Body of pancreas (tissue), 4 donors: ENCODE results near the gene MVP.

Experiments used
- POLR2A ChIP-seq, 3 donors: fragments of 450-650 bp; IDR thresholded peaks; one replicate each; pipeline ENCODE4 v1.6.1; 2016; ENCODE audit warnings: antibody characterized with exemption in 3 of 3, mild to moderate bottlenecking in 2 of 3
- TF ChIP-seq, protein P1 (sequence below), 7 experiments: fragments of 450-650 bp in 4 of 7; fragments of 200-600 bp in 3 of 7; sonication (generic) in 3 of 7; IDR thresholded peaks; one replicate each; pipeline ENCODE4 v1.5.1; 2016 to 2019; ENCODE audit warnings: antibody characterized with exemption in 7 of 7

DNA sequence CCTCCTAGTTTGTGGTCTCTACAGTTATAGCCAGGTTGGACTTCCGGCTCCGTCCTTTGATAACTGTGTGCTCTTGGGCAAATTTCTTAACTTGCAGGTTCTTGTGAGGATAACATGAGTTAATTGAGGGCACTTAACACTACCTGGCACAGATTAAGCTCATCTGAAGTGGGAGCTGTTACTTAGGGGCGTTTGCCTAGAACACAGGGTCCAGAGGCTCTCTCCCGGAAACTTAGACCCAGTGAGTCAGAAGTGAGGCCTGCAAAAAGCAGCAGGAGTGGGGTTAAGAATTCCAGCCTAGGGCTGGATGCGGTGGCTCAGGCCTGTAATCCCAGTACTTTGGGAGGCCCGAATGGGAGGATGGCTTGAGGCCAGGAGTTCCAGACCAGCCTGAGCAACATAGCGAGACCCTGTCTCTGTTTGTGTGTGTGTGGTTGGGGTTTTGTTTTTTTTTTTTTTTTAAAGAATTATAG, 1.4 kb downstream of the MVP start:
- TF ChIP-seq, protein P1, sequence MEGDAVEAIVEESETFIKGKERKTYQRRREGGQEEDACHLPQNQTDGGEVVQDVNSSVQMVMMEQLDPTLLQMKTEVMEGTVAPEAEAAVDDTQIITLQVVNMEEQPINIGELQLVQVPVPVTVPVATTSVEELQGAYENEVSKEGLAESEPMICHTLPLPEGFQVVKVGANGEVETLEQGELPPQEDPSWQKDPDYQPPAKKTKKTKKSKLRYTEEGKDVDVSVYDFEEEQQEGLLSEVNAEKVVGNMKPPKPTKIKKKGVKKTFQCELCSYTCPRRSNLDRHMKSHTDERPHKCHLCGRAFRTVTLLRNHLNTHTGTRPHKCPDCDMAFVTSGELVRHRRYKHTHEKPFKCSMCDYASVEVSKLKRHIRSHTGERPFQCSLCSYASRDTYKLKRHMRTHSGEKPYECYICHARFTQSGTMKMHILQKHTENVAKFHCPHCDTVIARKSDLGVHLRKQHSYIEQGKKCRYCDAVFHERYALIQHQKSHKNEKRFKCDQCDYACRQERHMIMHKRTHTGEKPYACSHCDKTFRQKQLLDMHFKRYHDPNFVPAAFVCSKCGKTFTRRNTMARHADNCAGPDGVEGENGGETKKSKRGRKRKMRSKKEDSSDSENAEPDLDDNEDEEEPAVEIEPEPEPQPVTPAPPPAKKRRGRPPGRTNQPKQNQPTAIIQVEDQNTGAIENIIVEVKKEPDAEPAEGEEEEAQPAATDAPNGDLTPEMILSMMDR (IDR thresholded peaks at IDR 0.05): no peak
- no peak for TF ChIP-seq POLR2A (IDR thresholded peaks at IDR 0.05)
